CD4-positive, alpha-beta T cell treated with Interferon gamma for 1 hour (primary cell): Measurements from ENCODE around the gene FAM120A.
A peak's percentile ranks its signal among the peaks of the same experiment; 100 is the strongest.

Experiments
- DNase-seq: peaks from one replicate; pipeline ENCODE4 v3.0.0-alpha.2; 2020

Gene FAM120A

DNA sequence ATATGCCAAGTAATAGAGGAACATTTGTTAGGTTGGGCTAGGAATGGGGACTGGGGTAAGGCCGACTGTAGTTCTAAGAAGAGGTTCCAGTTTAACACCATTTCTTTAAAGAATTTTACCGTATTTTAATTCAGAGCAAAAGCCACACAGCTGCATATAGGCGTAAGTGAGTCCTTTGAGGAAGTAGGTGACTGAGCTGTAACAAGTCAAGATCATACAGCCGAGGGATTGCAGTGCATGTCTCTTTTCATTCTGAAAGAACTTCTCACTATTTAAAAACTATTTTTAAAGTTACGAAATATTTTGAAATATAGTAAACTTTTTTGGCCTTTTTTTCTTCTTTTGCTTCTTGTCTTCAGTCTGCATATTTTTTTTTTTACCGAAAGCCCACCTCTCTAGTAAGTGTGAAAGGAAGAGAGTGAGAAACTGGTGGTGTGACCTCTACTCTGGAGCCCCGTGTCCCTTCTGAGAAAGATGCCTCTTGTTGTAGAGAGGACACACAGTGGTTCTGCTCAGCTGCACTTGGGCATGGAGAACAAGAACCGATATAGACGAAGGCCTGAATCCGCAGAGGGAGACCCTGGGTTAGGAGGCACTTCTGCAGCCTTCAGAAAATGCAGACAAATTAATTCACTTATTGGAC is 60.8 kb downstream of the FAM120A start:
- peak; percentile 2 for DNase-seq

DNA sequence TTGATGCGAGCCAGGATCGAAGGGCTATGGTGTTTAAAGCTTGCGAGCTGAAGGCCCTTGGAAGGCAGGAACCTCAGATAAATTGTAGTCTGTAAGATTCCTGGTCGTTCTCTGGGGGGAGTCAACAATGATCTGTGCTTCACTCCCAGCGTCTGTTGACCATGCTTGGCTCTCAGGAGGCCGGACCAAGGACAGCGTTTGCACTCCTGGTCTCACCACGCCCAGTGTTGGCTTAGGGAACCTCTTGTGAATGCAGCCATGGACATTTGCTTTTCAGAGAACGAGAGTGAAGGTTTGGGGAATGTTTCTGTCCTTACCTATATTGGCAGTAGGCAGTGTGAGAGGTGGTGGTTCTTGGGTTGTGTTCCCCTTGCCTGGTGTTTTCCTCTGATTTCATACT is 62.1 kb downstream of the FAM120A start:
- DNase-seq = no peak

DNA sequence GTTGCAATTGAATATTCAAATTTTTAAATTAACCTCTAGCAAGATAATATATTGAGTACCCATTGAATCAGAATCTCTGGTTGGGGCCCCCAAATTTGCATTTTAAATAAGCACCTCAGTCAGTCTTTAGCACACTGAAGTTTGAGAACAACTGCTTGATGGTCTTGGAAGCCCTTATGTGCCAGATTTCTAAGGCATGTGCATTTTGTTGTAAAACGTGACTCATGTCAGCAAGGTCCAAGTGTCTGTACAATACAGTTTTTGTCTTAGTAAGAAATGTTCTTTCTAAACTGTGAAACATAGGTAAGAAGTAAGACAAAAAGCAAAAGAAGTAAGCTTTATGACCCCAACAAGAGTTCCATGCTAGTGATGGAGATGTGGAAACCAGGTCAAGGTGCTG is 65.8 kb downstream of the FAM120A start:
- DNase-seq = no peak

DNA sequence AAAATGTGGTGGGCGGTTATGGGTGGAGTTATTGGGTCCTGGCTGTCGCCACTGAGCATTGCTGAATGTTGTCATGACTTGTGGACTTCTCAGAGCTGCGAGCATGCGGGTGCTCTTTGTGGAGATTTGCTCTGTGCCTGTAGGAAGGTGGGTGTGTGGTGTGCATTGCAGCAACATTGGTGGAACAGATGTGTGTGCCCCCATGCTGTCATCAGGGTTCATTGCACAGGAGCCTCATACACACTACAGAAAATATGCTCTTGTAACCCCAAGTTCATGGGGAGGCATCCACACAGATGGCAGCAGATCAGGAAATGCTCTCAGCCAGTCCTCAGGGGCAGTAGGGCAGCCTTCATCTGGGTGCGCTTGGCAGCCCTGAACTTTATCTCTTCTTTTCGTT is 69.0 kb downstream of the FAM120A start:
- DNase-seq = peak; percentile 11

DNA sequence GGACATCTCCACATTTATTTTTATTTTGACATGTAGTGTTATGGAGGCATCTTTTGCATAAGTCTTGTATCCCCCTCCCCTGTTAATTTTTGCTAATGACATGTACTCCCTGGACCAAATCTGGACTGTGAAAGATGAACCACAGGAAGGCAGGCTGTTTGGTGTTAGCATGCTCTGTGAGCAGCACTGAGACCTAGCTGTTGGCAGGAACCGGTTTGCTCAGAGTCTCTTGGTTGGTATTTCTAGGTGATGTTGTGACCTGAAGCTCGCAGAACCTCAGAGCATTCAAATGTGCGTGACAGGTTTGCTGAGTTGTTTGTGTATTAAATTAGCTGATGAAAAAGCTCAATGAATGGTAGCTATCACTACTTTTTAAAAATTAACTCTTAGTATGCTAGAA is 71.3 kb downstream of the FAM120A start:
- DNase-seq = no peak

DNA sequence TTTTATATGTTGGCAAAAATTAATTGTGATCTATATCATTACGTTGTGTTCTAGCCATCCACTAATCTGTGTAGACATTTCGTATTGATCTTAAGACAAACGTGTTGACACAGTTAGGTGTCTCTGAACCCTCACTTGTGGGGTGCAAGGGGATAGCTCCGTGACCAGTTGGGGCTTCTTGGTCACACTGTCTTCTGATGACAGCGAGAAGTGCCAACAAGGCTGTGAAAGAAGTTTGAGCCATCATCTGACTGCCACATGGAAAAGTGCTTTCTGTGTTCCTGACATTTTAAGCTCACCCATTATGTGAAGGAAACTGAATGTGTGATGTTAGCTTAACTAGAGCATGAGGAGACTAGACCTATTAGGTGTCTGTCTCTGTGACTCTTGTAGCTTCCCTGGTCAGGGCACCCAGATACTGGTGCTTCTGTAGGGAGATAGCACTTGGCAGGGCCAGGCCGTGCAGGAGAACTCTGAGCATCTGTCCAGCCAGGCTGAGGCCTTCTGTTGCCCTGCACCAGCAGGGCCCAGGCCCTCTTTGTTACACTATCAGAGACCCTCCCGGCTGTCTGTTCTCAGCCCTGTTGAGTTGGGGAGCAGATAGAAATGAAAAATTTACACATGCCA is 72.1 kb downstream of the FAM120A start:
- no peak for DNase-seq

DNA sequence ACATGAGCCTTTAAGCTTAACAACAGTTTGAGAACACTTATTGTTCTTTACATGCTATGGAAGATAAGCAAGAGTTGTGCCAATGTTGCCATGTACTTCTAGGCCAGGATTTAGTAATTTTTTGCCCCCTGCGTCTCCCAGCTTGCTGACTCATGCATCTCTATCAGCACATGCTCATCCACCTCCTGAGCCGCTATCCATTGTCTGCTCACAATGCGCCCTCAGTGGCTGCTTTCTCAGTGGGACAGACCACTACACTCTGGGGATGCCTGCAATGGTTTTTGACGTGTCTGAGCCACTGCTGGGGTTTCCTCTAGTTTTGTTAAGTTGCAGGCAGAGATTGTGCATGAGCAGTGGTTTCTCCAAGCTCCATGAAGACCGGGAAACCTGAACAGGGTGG is 74.0 kb downstream of the FAM120A start:
- no peak for DNase-seq

DNA sequence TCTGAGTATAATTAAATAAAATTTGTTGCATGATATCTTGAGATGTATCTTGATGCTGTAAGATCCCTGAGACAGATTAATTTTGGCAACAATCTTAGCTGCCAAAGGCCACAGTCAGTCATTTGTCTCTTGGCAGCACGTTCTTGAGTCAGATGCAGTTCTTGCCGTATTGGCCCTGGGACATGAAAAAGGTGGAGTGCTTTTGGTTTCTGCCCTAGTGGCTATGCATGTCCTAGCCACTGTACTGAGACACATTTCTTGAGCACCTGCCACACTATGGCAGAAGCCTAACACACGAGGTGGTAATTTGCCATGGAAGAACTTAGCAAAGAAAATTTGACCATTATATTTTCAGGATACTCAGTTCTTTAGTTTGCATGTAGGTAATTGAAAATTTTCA is 79.9 kb downstream of the FAM120A start:
- no peak for DNase-seq

DNA sequence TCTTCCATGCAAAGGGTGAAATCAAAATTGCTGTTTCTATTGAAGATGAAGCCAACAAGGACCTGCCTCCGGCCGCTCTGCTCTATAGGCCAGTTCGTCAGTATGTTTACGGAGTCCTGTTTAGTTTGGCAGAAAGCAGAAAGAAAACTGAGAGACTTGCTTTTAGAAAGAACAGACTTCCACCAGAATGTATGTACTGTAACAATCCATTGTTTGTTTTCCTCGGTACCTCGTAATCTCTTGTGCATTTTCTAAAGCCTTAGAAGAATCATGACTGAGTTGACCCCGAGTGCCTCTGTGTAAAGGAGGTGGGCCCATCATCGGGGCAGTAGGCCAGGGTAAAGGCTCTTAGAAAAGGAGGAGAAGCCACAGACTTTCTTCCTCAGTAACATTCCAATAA is 80.7 kb downstream of the FAM120A start:
- DNase-seq = no peak

DNA sequence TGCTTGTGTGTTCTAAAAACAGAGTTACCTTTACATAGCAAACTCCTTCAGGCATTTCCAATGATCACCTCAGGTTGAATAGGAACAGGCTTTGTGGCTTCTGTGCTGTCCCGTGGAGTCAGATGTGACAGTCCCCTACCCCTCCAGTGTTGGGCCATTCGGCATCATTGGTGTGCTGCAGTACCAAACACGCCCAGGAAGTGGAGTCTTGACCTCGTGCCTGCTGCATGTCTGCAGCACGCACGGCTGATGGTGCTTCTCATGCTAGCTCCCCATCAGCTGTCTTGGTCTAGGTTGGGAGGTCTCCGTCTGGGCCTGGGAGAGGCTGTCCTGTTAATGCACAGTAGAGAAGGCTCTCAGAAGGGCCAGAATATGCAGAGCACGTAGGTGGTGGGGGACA is 82.4 kb downstream of the FAM120A start:
- no peak for DNase-seq

DNA sequence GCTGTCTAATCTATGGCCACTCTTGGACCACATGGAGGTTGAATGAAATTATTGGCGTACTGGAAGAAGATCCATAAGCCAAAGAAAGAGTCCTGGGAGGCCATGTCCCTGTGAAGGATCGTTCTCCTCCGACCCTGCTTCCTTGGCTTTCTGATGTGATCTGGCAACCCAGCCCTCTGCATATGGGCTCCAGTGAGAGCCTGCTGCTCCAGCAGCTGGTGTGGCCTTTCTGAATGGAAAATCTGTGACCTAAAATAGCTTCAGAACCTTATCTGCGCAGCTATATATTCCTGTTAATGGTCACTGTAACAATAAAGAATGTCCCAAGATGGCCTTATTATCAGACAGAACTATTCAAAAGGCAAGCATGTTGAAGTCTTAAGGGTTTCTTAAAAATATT is 84.7 kb downstream of the FAM120A start:
- DNase-seq = no peak

DNA sequence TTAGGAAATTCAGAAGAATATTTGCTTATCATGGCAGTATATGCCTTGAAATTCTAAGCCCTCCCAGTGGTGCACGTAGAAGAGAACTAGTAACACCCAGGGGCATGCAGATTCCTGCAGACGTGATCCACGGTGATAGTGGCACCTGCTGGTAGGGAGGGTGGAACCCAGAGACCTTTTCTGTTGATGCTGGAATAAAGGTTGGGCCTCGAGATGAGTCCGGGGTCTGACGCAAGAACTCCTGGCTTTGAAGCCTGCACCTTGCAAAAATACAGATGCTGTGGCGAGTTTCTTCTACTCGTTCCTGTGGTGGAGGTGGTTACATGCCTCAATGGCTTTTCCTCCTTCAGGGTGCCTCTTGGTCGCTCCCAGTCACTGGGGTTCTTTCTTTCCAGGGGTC is 85.4 kb downstream of the FAM120A start:
- no peak for DNase-seq

DNA sequence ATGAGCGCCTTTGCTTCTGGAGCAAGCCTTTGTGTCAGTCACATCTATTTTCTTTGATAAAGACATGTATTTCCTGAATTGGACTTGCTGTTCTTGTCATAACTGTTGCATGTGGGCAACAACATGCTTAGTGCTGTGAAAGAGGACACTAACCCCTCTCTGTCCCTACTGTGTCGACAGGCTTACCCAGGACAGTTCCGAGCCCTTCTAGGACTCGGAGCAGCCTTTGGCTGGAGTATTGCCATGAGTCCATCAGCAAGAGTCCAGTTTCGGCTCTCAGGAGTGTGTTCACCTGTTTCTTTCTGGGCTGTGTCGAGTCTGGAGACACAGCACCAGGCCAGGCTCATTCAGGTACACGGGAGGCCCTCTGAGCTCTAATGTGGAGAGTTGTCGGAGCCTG is 88.8 kb downstream of the FAM120A start:
- DNase-seq = no peak

DNA sequence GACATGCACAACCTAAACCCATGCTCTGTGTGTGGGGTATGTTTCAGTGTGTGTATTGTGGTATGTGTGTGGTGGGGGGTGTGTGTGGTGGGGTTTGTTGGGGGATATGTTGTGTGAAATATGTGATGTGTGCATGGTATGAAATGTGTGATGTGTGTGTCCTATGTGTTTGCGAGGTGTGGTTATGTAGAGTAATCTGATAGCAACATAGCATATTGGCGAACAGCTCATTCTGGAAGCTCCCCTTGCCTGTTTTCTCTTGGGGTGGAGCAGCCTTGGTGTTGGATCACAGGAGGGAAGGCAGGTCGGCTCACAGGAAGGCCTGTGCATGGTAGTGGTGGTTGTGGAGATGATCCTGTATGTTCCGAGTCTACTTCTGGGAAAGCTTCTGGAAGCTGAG is 89.5 kb downstream of the FAM120A start:
- no peak for DNase-seq

DNA sequence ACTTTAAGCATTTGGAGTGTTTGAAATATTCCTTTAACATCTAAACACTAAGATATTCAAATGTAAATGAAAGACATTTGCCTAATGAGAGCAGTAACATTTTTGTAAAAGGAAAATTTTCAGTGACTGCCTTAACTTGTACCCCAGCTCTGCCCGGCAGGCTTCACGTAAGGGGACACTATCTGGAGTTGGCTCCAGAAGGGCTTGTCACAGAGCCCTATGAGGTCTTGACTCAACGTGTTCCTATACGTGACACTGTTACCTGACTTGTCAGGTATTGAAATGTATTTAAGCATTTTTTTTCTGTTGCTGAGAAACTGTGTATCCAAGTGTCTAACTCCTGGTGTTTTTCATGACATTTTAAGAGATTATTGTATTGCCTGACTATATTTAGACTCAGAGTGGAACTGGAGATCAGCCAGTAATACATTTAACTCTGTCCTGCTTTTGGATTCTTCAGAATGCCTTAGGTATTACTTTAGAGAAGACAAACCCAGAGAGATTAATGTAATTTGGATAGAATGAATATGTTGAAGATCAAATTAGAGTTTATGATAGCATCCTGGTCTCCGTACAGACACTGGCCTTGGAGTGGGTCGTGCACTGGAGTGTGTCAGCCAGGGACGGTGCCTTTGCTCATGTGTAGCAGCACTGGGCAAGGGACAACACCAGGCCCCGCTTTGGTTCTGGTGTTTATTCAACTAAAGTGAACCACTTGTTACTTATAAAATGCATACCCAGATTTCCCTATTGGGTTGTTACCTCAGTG is 90.3 kb downstream of the FAM120A start:
- DNase-seq = no peak

DNA sequence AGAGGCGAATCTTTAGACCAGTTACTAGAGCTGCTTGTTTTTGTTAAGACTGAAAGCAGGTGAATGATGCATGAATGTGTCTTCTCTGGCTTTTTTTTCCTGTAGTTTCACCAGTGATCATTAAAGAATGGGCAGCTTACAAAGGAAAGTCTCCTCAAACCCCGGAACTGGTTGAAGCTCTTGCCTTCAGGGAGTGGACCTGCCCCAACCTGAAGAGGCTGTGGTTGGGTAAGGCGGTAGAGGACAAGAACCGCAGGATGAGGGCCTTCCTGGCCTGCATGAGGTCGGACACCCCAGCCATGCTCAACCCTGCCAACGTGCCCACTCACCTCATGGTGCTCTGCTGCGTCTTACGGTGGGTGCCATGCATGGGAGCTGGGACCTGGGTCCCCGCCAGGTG is 91.6 kb downstream of the FAM120A start:
- no peak for DNase-seq

DNA sequence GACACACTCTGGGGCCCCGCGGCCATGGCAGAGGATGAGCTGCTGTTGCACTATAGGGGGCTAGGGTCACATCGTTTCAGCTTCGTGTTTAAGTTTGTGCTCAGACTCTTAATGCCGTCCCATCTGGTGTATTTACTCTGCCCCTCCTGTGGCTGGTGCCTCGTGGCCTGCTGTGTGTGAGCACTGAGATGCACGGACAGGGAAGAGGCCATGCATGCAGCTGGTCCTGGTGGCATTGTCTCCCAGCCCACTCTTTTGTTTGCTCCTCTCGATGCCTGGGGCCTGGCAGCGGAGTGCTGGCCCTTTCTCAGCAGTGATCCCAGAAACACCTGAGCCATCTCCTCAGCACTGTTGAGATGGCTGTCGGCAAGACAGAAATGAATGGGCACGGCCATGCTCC is 94.9 kb downstream of the FAM120A start:
- DNase-seq = no peak

DNA sequence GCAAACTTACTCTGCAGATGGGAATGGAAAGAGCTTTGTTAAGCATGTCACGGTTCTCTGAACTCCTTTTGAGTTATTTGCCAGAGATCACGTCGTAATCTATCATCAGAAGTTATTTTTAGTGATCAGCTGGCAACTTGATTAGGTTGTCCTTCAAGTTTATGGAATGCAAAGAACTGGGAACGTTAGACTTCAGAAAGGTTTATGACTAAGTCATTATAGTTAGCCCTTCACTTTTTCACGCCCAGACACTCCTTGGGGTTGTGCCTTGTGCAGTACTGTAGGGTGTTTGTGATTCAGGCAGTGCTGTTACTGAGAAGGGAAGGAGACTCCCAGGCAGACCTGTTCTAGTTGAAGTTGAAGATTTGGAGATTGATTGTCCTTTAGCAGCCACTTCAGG is 98.1 kb downstream of the FAM120A start:
- DNase-seq = no peak

DNA sequence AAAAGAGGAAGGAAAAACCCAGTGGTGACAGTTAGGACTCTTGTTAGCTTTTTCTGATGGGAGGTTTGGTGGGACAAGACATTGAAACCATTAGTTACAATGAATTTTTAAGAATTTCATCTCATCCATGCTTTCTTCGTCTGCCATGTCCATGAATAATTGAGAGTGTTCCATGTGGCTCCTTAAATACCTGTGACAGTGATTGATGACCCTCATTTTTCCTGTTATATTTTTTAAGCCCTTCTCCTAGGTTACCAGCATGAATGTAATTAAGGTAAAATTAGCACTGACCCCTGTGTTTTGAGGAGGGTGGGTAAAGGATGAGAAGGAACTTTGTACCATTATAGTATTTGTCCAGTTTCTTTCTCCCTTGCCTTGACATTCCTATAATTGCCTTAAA is 101.4 kb downstream of the FAM120A start:
- no peak for DNase-seq

DNA sequence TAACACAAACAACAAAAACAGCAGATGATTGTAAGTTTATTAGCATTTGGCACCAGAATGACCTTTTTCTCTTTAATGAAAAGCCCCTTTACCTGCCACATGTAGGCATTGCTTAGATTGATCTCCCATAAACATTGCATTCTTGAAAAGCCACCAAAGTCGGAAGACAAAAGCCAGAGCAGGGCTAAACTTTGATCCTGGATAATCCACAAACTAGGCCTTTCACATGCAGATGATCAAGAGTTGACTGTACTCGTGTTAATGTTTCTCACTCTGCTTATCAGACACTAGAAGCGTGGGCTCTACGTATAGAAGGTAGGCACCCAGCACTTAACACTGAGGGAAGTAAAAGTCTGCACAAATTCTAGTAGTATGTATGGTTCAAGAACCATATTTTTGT is 103.9 kb downstream of the FAM120A start:
- no peak for DNase-seq

DNA sequence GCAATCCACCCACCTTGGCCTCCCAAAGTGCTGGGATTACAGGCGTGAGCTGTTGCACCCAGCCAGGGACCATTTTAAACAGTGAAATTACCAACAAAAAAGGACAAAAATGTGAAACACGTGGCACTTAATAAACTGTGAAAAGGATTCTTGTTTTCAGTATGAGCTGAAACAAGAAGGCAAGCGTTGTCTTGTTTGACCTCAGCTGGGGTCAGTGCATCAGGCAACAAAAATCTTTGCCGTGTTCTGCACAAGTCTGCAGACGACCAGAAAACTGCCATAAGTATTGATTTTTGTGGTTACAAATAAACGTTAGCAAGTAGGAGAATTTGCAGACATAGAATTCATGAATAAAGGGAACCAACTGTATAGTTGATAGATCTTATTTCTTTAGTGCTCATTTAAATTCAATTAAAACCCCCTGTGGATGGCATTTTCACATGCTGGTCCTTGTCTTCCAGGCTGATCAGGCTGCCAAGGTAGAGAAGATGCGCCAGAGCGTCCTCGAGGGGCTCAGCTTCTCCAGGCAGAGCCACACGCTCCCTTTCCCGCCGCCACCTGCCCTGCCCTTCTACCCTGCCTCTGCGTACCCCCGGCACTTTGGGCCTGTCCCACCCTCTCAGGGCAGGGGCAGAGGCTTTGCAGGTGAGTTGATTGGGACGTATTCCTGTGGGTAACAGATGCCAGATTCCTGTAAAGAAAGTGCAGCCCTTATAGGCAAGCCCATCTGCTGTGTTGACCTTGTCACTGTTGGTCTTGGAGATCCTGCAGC is 106.1 kb downstream of the FAM120A start:
- DNase-seq = no peak

DNA sequence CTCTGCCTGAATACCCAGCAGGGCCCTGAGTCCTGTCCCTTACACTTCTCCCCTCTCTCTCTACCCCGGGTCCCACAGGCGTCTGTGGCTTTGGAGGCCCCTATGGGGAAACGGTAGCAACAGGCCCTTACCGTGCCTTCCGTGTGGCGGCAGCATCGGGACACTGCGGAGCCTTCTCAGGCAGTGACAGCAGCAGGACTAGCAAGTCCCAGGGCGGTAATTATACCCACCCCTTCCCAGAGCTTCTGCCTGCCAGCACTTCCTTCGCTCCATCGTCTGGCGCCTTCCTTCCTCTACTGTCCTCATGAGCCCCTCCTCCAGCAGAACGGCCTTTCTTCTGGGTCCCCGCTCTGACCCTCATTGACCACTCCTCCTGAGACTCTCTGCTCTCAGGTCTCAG is 107.0 kb downstream of the FAM120A start:
- DNase-seq = no peak

DNA sequence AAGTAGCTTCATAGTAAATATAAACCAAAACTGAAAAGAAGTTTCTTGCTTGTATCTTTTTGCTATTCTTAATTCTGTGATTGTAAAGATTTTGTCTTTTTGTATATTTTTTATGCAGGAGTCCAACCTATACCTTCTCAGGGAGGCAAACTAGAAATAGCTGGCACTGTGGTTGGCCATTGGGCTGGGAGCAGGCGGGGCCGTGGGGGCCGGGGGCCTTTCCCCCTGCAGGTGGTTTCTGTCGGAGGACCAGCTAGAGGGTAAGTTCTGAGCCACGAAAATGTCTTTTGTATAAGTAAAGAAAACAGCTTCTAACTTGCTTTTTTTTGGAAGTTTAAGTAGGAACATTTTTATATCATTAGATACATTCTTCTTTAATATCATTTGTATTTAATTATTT is 109.5 kb downstream of the FAM120A start:
- DNase-seq = no peak

DNA sequence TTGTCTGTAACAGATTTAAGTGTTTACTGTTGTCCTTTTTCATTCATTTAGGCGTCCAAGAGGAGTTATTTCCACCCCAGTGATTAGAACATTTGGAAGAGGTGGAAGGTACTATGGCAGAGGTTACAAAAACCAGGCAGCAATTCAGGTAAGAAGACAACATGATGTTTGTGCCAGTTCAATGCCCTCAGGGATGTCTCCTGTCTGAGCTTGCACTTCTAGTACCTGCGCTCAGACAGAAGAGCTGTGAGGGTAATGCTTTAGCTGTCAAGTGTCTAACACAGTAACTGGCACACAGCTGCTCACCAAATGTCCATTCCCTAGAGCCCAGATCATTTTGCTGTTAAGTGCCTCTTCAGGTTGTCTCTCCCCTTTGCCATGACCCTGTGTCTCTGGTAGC is 110.7 kb downstream of the FAM120A start:
- DNase-seq = no peak
